GM23338 (cell line): ENCODE results near the gene JOSD1. TPM values are rescaled to one million over a fixed set of nuclear protein-coding genes. Genes with fewer than 3 reads are reported as not detected.

ENCODE experiments used
- ATAC-seq: fragments of 200-7000 bp; cut with Tn5 transposase; 3 replicates; pipeline ENCODE4 v1.9.1; 2020
- DNase-seq: peaks from one replicate; pipeline ENCODE4 v3.0.0-alpha.2; 2015; ENCODE audit warnings: low spot score
- H2AFZ ChIP-seq: fragments of 200-600 bp; sonication (generic); 2 replicates; pipeline ENCODE4 v1.8.0; 2016; ENCODE audit warnings: antibody characterized with exemption, mild to moderate bottlenecking, moderate library complexity
- H3F3A ChIP-seq: fragments of 200-600 bp; sonication (generic); replicated peaks from 2 replicates; pipeline ENCODE4 v1.8.0; 2017; ENCODE audit warnings: antibody characterized with exemption, mixed run types, low read depth
- H3K27ac ChIP-seq: fragments of 200-600 bp; sonication (generic); 2 replicates; pipeline ENCODE4 v1.6.1; 2016; ENCODE audit warnings: low read depth
- H3K27me3 ChIP-seq: fragments of 200-600 bp; sonication (generic); 2 replicates; pipeline ENCODE4 v1.8.0; 2016; ENCODE audit warnings: mild to moderate bottlenecking, mixed run types, moderate library complexity; ENCODE audit not compliant: insufficient read depth
- H3K36me3 ChIP-seq: fragments of 200-600 bp; sonication (generic); 2 replicates; pipeline ENCODE4 v1.8.0; 2016; ENCODE audit warnings: mild to moderate bottlenecking; ENCODE audit not compliant: insufficient read depth
- H3K4me1 ChIP-seq: fragments of 200-600 bp; sonication (generic); 2 replicates; pipeline ENCODE4 v1.8.0; 2016; ENCODE audit warnings: mild to moderate bottlenecking, moderate library complexity; ENCODE audit not compliant: insufficient read depth
- H3K4me2 ChIP-seq: fragments of 200-600 bp; sonication (generic); 2 replicates; pipeline ENCODE4 v1.7.1; 2017; ENCODE audit warnings: mixed run types
- H3K4me3 ChIP-seq: fragments of 200-600 bp; sonication (generic); 2 replicates; pipeline ENCODE4 v1.6.1; 2016; ENCODE audit warnings: mixed run types
- H3K79me2 ChIP-seq: fragments of 200-600 bp; sonication (generic); replicated peaks from 2 replicates; pipeline ENCODE4 v1.8.0; 2017; ENCODE audit warnings: mild to moderate bottlenecking; ENCODE audit not compliant: insufficient read depth
- H3K9me2 ChIP-seq: fragments of 200-600 bp; sonication (generic); 2 replicates; pipeline ENCODE4 v1.8.0; 2017; ENCODE audit not compliant: insufficient read depth
- H4K20me1 ChIP-seq: fragments of 200-600 bp; sonication (generic); replicated peaks from 2 replicates; pipeline ENCODE4 v1.8.0; 2017; ENCODE audit warnings: mild to moderate bottlenecking; ENCODE audit not compliant: insufficient read depth
- H3K27ac Mint-ChIP-seq: 2 replicates; pipeline ENCODE4 v1.8.0; 2020; ENCODE audit warnings: inconsistent platforms, mild to moderate bottlenecking, moderate library complexity, mixed read lengths
- H3K27me3 Mint-ChIP-seq: 3 replicates; pipeline ENCODE4 v1.8.0; 2022; ENCODE audit warnings: low read depth, mild to moderate bottlenecking, moderate library complexity, mixed read lengths, inconsistent platforms; ENCODE audit not compliant: insufficient read depth, poor library complexity
- H3K36me3 Mint-ChIP-seq: 3 replicates; pipeline ENCODE4 v1.8.0; 2021; ENCODE audit warnings: low read depth, mild to moderate bottlenecking, inconsistent platforms, moderate library complexity, mixed read lengths
- H3K4me1 Mint-ChIP-seq: 3 replicates; pipeline ENCODE4 v1.8.0; 2020; ENCODE audit warnings: mild to moderate bottlenecking, inconsistent platforms, mixed read lengths
- H3K4me3 Mint-ChIP-seq: 3 replicates; pipeline ENCODE4 v1.8.0; 2021; ENCODE audit warnings: moderate library complexity, mild to moderate bottlenecking, inconsistent platforms, mixed read lengths
- H3K9me3 Mint-ChIP-seq: 3 replicates; pipeline ENCODE4 v1.8.0; 2020; ENCODE audit warnings: moderate library complexity, mild to moderate bottlenecking, inconsistent platforms, mixed read lengths
- CREB1 ChIP-seq: fragments of 250-450 bp; sonication (Bioruptor Pico); IDR thresholded peaks from 2 replicates; pipeline ENCODE4 v1.5.0; 2020; ENCODE audit warnings: low read depth, mild to moderate bottlenecking, moderate library complexity
- EZH2 ChIP-seq: fragments of 200-600 bp; sonication (generic); IDR thresholded peaks from one replicate; pipeline ENCODE4 v1.8.0; 2017; ENCODE audit warnings: antibody characterized with exemption, mild to moderate bottlenecking, low read depth; ENCODE audit not compliant: unreplicated experiment
- EZH2phosphoT487 ChIP-seq: fragments of 200-600 bp; sonication (generic); IDR thresholded peaks from one replicate; pipeline ENCODE4 v1.8.1; 2018; ENCODE audit warnings: antibody characterized with exemption; ENCODE audit not compliant: unreplicated experiment
- JUNB ChIP-seq: IDR thresholded peaks from one replicate; pipeline ENCODE4 v1.6.1; 2016; ENCODE audit warnings: antibody characterized with exemption; ENCODE audit not compliant: unreplicated experiment
- NANOG ChIP-seq: IDR thresholded peaks from 2 replicates; pipeline ENCODE4 v1.6.1; 2016; ENCODE audit warnings: antibody characterized with exemption, borderline replicate concordance
- POLR2AphosphoS5 ChIP-seq: IDR thresholded peaks from 2 replicates; pipeline ENCODE4 v1.6.1; 2016; ENCODE audit warnings: antibody characterized with exemption, low read depth
- STAT1 ChIP-seq: IDR thresholded peaks from one replicate; pipeline ENCODE4 v1.6.1; 2016; ENCODE audit warnings: antibody characterized with exemption; ENCODE audit not compliant: unreplicated experiment
- ZNF114 ChIP-seq: fragments of 250-450 bp; sonication (Bioruptor Pico); IDR thresholded peaks from 2 replicates; pipeline ENCODE4 v1.5.0; 2020; ENCODE audit warnings: mild to moderate bottlenecking, moderate library complexity
- ZNF331 ChIP-seq: fragments of 250-450 bp; sonication (Bioruptor Pico); IDR thresholded peaks from 2 replicates; pipeline ENCODE4 v1.5.0; 2020; ENCODE audit warnings: low read depth, mild to moderate bottlenecking, moderate library complexity
- ZNF462 ChIP-seq: fragments of 250-450 bp; sonication (Bioruptor Pico); IDR thresholded peaks from 2 replicates; pipeline ENCODE4 v1.5.0; 2020; ENCODE audit warnings: mild to moderate bottlenecking, moderate library complexity
- polyA plus RNA-seq: library from polyadenylated mRNA; unstranded; fragments of >200 nt; fragmentation: Nextera tagmentation; extraction: Ambion mirVana; gene quantifications from 2 replicates; pipeline ENCODE4 v1.2.1, GENCODE V29; 2016
- total RNA-seq: library from RNA; depleted of rRNA; stranded (reverse); fragments of >200 nt; shearing (Covaris generic); gene quantifications from 2 replicates; pipeline ENCODE4 v1.2.3, GENCODE V29; 2014
- TF ChIP-seq, protein P1 (sequence below), 2 experiments: fragments of 200-600 bp in 1 of 2; sonication (generic) in 1 of 2; conservative IDR thresholded peaks; 2 replicates each; pipeline versions ENCODE4 v1.5.1 to v1.6.1; 2016 to 2017; ENCODE audit warnings: antibody characterized with exemption in 2 of 2, low read depth in 2 of 2, mild to moderate bottlenecking in 2 of 2, moderate library complexity in 1 of 2
- TF ChIP-seq, protein P2 (sequence below): IDR thresholded peaks from one replicate; pipeline ENCODE4 v1.6.1; 2018; ENCODE audit warnings: antibody characterized with exemption; ENCODE audit not compliant: unreplicated experiment
- TF ChIP-seq, protein P3 (sequence below): IDR thresholded peaks from 2 replicates; pipeline ENCODE4 v1.6.1; 2016; ENCODE audit warnings: antibody characterized with exemption

The JOSD1 gene
- total and polyA plus RNA-seq, 2 experiments from 2014 or later, result 4.6 to 19.7 TPM

GRCh38 chr22:38694940-38695339, 5.8 kb downstream of the JOSD1 start (continued):
- no peak for TF ChIP-seq ZNF114 (CRISPR knock-in tag)

DNA sequence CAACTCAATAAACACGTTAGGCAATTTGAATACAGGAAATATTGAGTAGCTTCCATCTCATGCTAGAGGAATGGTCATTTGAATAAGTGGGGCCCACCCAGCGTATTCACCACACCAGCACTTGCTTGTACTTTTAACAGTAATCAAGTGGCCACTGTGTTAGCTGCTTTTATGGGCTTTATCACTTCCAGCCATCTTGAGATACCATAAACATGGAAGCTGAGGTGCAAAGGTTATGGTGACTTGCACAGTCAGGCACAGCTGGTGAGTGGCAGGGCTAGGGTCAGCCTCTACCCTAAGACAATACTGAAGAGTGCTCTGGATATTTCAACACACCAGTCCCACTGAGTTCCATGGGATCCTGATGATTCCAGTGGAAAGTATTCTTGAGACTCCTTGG, 6.7 kb downstream of the JOSD1 start:
- H3K4me1 Mint-ChIP-seq, result peaks cover 16% of the 10 kb centered on the region
- no peaks in the 10 kb centered on the region for H3K9me2 ChIP-seq
- no peak overlapping the region; the same call in 1 of the 2 replicates for H3K27ac Mint-ChIP-seq
- no peaks in the 10 kb centered on the region for H3F3A ChIP-seq
- TF ChIP-seq POLR2AphosphoS5, result no peak
- no peak for TF ChIP-seq JUNB
- no peak for TF ChIP-seq ZNF462 (CRISPR knock-in tag)
- TF ChIP-seq EZH2, result no peak
- no peak for TF ChIP-seq CREB1 (CRISPR knock-in tag)
- TF ChIP-seq, protein P1, sequence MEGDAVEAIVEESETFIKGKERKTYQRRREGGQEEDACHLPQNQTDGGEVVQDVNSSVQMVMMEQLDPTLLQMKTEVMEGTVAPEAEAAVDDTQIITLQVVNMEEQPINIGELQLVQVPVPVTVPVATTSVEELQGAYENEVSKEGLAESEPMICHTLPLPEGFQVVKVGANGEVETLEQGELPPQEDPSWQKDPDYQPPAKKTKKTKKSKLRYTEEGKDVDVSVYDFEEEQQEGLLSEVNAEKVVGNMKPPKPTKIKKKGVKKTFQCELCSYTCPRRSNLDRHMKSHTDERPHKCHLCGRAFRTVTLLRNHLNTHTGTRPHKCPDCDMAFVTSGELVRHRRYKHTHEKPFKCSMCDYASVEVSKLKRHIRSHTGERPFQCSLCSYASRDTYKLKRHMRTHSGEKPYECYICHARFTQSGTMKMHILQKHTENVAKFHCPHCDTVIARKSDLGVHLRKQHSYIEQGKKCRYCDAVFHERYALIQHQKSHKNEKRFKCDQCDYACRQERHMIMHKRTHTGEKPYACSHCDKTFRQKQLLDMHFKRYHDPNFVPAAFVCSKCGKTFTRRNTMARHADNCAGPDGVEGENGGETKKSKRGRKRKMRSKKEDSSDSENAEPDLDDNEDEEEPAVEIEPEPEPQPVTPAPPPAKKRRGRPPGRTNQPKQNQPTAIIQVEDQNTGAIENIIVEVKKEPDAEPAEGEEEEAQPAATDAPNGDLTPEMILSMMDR (conservative IDR thresholded peaks at IDR 0.05; ENCODE audit: low read depth in 2 of 2), result no peak
- TF ChIP-seq ZNF114 (CRISPR knock-in tag), result no peak
- TF ChIP-seq NANOG, result no peak
- TF ChIP-seq, protein P2, sequence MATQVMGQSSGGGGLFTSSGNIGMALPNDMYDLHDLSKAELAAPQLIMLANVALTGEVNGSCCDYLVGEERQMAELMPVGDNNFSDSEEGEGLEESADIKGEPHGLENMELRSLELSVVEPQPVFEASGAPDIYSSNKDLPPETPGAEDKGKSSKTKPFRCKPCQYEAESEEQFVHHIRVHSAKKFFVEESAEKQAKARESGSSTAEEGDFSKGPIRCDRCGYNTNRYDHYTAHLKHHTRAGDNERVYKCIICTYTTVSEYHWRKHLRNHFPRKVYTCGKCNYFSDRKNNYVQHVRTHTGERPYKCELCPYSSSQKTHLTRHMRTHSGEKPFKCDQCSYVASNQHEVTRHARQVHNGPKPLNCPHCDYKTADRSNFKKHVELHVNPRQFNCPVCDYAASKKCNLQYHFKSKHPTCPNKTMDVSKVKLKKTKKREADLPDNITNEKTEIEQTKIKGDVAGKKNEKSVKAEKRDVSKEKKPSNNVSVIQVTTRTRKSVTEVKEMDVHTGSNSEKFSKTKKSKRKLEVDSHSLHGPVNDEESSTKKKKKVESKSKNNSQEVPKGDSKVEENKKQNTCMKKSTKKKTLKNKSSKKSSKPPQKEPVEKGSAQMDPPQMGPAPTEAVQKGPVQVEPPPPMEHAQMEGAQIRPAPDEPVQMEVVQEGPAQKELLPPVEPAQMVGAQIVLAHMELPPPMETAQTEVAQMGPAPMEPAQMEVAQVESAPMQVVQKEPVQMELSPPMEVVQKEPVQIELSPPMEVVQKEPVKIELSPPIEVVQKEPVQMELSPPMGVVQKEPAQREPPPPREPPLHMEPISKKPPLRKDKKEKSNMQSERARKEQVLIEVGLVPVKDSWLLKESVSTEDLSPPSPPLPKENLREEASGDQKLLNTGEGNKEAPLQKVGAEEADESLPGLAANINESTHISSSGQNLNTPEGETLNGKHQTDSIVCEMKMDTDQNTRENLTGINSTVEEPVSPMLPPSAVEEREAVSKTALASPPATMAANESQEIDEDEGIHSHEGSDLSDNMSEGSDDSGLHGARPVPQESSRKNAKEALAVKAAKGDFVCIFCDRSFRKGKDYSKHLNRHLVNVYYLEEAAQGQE, result no peak
- TF ChIP-seq ZNF331 (CRISPR knock-in tag), result no peak
- TF ChIP-seq, protein P3, sequence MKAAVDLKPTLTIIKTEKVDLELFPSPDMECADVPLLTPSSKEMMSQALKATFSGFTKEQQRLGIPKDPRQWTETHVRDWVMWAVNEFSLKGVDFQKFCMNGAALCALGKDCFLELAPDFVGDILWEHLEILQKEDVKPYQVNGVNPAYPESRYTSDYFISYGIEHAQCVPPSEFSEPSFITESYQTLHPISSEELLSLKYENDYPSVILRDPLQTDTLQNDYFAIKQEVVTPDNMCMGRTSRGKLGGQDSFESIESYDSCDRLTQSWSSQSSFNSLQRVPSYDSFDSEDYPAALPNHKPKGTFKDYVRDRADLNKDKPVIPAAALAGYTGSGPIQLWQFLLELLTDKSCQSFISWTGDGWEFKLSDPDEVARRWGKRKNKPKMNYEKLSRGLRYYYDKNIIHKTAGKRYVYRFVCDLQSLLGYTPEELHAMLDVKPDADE, result no peak
- no peak for TF ChIP-seq STAT1
- TF ChIP-seq EZH2phosphoT487, result no peak
- peaks cover 5% of the 10 kb centered on the region for H3K27me3 Mint-ChIP-seq
- H3K4me1 ChIP-seq, result peaks cover 15% of the 10 kb centered on the region
- H3K9me3 Mint-ChIP-seq, result no peaks in the 10 kb centered on the region
- no peak for ATAC-seq
- H3K36me3 Mint-ChIP-seq, result peaks cover 15% of the 10 kb centered on the region
- H3K36me3 ChIP-seq, result no peaks in the 10 kb centered on the region; the same call in 1 of the 2 replicates
- peaks cover 43% of the 10 kb centered on the region for H3K79me2 ChIP-seq
- H3K27ac ChIP-seq, result no peak overlapping the region
- H4K20me1 ChIP-seq, result peaks cover 35% of the 10 kb centered on the region
- no peak overlapping the region for H2AFZ ChIP-seq
- no peak overlapping the region for H3K4me2 ChIP-seq
- DNase-seq, result no peak
- H3K4me3 ChIP-seq, result no peak overlapping the region
- no peaks in the 10 kb centered on the region for H3K27me3 ChIP-seq
- H3K4me3 Mint-ChIP-seq, result no peak overlapping the region
